Measurements from ENCODE around the gene BACE1-AS.

The BACE1-AS gene

DNA sequence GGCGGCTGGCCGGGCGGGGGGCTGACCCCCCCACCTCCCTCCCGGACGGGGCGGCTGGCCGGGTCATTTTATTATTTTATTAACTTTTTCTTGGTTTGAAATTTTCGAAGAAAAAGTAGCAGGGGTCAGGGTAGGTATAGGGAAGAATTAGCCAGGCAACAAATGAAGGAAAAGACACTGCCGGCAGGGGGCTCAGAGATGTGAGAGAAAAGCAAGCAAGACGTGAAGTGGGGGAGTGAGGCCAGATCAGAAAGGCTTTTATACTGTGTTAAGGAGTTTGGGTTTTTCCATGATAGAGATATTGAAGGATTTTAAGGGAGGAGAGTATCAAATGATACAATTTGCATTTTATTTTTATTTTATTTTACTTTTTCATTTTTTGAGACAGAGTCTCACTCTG, 39.6 kb upstream of the BACE1-AS start:
- Histone ChIP-seq H3K79me2 (ENCODE audit: control insufficient read depth, low read length) (no peaks in the 10 kb centered on the region), H3K27me3 (ENCODE audit: control insufficient read depth, low read length) (no peaks in the 10 kb centered on the region), H3K4me1 (ENCODE audit: control insufficient read depth, low read length) (no peaks in the 10 kb centered on the region), H3K4me3 (ENCODE audit: low read length) (no peak overlapping the region), H3K27ac (ENCODE audit: low read depth, low read length) (no peak overlapping the region), H3K36me3 (ENCODE audit: control insufficient read depth, low read length) (peaks cover 15% of the 10 kb centered on the region), H3F3A (ENCODE audit: control insufficient read depth, insufficient read depth) (peaks cover 2% of the 10 kb centered on the region; the same call in 1 of the 2 replicates), H4K20me1 (ENCODE audit: control insufficient read depth, insufficient read depth, low read depth, low read length) (no peaks in the 10 kb centered on the region), H3K4me2 (ENCODE audit: low read length) (no peak overlapping the region), H3K9me2 (replicated peaks; ENCODE audit: control insufficient read depth, low read length) (no peaks in the 10 kb centered on the region), H3K9me3 (ENCODE audit: control insufficient read depth, insufficient read depth, low read length) (no peaks in the 10 kb centered on the region)
- no peak for TF ChIP-seq EZH2phosphoT487 (IDR thresholded peaks at IDR 0.05; ENCODE audit: borderline replicate concordance, low read length)
- TF ChIP-seq, protein P1, sequence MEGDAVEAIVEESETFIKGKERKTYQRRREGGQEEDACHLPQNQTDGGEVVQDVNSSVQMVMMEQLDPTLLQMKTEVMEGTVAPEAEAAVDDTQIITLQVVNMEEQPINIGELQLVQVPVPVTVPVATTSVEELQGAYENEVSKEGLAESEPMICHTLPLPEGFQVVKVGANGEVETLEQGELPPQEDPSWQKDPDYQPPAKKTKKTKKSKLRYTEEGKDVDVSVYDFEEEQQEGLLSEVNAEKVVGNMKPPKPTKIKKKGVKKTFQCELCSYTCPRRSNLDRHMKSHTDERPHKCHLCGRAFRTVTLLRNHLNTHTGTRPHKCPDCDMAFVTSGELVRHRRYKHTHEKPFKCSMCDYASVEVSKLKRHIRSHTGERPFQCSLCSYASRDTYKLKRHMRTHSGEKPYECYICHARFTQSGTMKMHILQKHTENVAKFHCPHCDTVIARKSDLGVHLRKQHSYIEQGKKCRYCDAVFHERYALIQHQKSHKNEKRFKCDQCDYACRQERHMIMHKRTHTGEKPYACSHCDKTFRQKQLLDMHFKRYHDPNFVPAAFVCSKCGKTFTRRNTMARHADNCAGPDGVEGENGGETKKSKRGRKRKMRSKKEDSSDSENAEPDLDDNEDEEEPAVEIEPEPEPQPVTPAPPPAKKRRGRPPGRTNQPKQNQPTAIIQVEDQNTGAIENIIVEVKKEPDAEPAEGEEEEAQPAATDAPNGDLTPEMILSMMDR (IDR thresholded peaks at IDR 0.05; ENCODE audit: low read depth, low read length, poor library complexity, severe bottlenecking), result no peak

DNA sequence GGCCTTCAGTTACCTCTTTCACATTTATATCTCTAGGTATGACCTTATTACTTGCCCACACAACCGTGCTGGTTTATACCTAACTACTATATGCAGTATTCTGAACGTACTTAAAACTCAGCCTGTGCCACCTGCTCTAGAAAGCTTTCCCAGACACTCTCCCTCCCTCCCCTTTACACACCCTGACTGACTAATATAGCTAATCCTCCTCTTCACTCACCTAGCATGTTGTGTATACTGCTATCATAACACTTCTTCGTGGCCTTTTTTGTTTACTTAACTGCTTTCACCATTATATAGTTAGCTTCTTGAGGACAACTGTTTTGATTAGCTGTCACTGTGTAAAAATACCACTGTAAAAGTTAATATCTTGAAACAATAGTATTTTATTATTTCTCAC, 35.2 kb upstream of the BACE1-AS start:
- no peaks in the 10 kb centered on the region for H3K79me2 ChIP-seq (ENCODE audit: control insufficient read depth, low read length)

DNA sequence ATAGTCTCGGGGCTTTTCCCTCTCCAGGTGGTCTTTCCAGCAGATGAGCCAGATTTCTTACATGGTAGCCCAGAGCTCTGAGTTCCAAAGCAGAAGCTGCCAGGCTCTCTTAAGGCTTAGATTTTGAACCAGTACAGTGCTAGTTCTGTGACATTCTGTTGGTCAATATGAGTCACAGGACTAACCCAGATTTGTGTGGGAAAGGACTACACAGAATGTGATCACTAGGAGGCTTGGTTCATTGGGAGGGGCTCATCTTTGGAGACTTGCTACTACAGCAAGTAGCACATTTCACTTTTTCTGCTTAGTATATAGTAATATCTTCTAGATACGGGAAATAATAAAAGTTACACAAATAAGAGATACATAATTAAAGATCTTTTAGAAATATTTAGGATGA, 34.6 kb upstream of the BACE1-AS start:
- H3K4me1 ChIP-seq (ENCODE audit: control insufficient read depth, low read length), result no peaks in the 10 kb centered on the region
- no peaks in the 10 kb centered on the region for H3K9me3 ChIP-seq (ENCODE audit: control insufficient read depth, insufficient read depth, low read length)
- H3K27ac ChIP-seq (ENCODE audit: low read depth, low read length), result no peak overlapping the region

More for the DNA sequence above, 35.2 kb upstream of the BACE1-AS start:
- Histone ChIP-seq H3K4me1 (ENCODE audit: control insufficient read depth, low read length) (no peaks in the 10 kb centered on the region), H3K27me3 (ENCODE audit: control insufficient read depth, low read length) (no peaks in the 10 kb centered on the region), H3K9me3 (ENCODE audit: control insufficient read depth, insufficient read depth, low read length) (no peaks in the 10 kb centered on the region), H3K9me2 (replicated peaks; ENCODE audit: control insufficient read depth, low read length) (no peaks in the 10 kb centered on the region), H3K36me3 (ENCODE audit: control insufficient read depth, low read length) (no peaks in the 10 kb centered on the region), H3F3A (ENCODE audit: control insufficient read depth, insufficient read depth) (no peaks in the 10 kb centered on the region), H4K20me1 (ENCODE audit: control insufficient read depth, insufficient read depth, low read depth, low read length) (no peaks in the 10 kb centered on the region), H3K4me2 (ENCODE audit: low read length) (no peak overlapping the region), H3K4me3 (ENCODE audit: low read length) (no peak overlapping the region), H3K27ac (ENCODE audit: low read depth, low read length) (no peak overlapping the region)
- TF ChIP-seq, protein P1 (IDR thresholded peaks at IDR 0.05; ENCODE audit: low read depth, low read length, poor library complexity, severe bottlenecking), result no peak
- no peak for TF ChIP-seq EZH2phosphoT487 (IDR thresholded peaks at IDR 0.05; ENCODE audit: borderline replicate concordance, low read length)

More for the DNA sequence above, 34.6 kb upstream of the BACE1-AS start:
- Histone ChIP-seq H3K36me3 (ENCODE audit: control insufficient read depth, low read length) (no peaks in the 10 kb centered on the region), H3K9me2 (replicated peaks; ENCODE audit: control insufficient read depth, low read length) (no peaks in the 10 kb centered on the region), H3K4me2 (ENCODE audit: low read length) (no peak overlapping the region), H3K27me3 (ENCODE audit: control insufficient read depth, low read length) (no peaks in the 10 kb centered on the region), H3F3A (ENCODE audit: control insufficient read depth, insufficient read depth) (no peaks in the 10 kb centered on the region), H3K4me3 (ENCODE audit: low read length) (no peak overlapping the region), H3K79me2 (ENCODE audit: control insufficient read depth, low read length) (no peaks in the 10 kb centered on the region), H4K20me1 (ENCODE audit: control insufficient read depth, insufficient read depth, low read depth, low read length) (no peaks in the 10 kb centered on the region)
- no peak for TF ChIP-seq EZH2phosphoT487 (IDR thresholded peaks at IDR 0.05; ENCODE audit: borderline replicate concordance, low read length)
- TF ChIP-seq, protein P1 (IDR thresholded peaks at IDR 0.05; ENCODE audit: low read depth, low read length, poor library complexity, severe bottlenecking), result no peak

Data from DOHH2 (cell line).